Measurements from ENCODE around the gene MRAP.
"Not testable (repeated sequence)": the region's sequence is repeated elsewhere in the genome, so short reads cannot be mapped to it uniquely, and the experiment has no call there.

MRAP gene

GRCh38 chr21:32308696-32309095 lies 10.0 kb downstream of the MRAP start:
- Histone ChIP-seq H3K4me2 (ENCODE audit: low read length) (no peak overlapping the region), H3K36me3 (ENCODE audit: control insufficient read depth, insufficient read depth, low read length) (no peaks in the 10 kb centered on the region), H3K27me3 (ENCODE audit: control insufficient read depth, insufficient read depth, low read length) (no peaks in the 10 kb centered on the region), H3K27ac (no peak overlapping the region), H3K4me3 (ENCODE audit: low read depth, low read length) (no peak overlapping the region), H3K9me3 (ENCODE audit: control insufficient read depth, low read length) (no peaks in the 10 kb centered on the region), H2AFZ (no peak overlapping the region), H3K4me1 (no peaks in the 10 kb centered on the region), H3K79me2 (no peaks in the 10 kb centered on the region), H3K9ac (no peak overlapping the region)
- no peak for TF ChIP-seq CTCF (IDR thresholded peaks at IDR 0.05)

GRCh38 chr21:32309906-32310460 lies 11.3 kb downstream of the MRAP start:
- Histone ChIP-seq H3K9ac (no peak overlapping the region), H2AFZ (no peak overlapping the region), H3K4me2 (ENCODE audit: low read length) (no peak overlapping the region), H3K4me1 (no peaks in the 10 kb centered on the region), H3K27me3 (ENCODE audit: control insufficient read depth, insufficient read depth, low read length) (no peaks in the 10 kb centered on the region), H3K9me3 (ENCODE audit: control insufficient read depth, low read length) (no peaks in the 10 kb centered on the region), H3K27ac (no peak overlapping the region), H3K4me3 (ENCODE audit: low read depth, low read length) (no peak overlapping the region), H3K36me3 (ENCODE audit: control insufficient read depth, insufficient read depth, low read length) (no peaks in the 10 kb centered on the region), H3K79me2 (no peaks in the 10 kb centered on the region)
- no peak for TF ChIP-seq CTCF (IDR thresholded peaks at IDR 0.05)

- H3K36me3 ChIP-seq (ENCODE audit: control insufficient read depth, insufficient read depth, low read length); H2AFZ ChIP-seq; H3K27ac ChIP-seq; H3K27me3 ChIP-seq (ENCODE audit: control insufficient read depth, insufficient read depth, low read length); H3K4me2 ChIP-seq (ENCODE audit: low read length); H3K4me1 ChIP-seq; H3K79me2 ChIP-seq; H3K9ac ChIP-seq; H3K9me3 ChIP-seq (ENCODE audit: control insufficient read depth, low read length); H3K4me3 ChIP-seq (ENCODE audit: low read depth, low read length): not testable (repeated sequence)
These were observed 12.3 kb downstream of the MRAP start for GRCh38 chr21:32310976-32311375.

GRCh38 chr21:32311621-32312020 lies 13.0 kb downstream of the MRAP start:
- H3K27ac ChIP-seq, result no peak overlapping the region
- H3K36me3 ChIP-seq (ENCODE audit: control insufficient read depth, insufficient read depth, low read length), result no peaks in the 10 kb centered on the region
- no peak overlapping the region for H3K9ac ChIP-seq
- no peak for TF ChIP-seq CTCF (IDR thresholded peaks at IDR 0.05)
- H3K4me2 ChIP-seq (ENCODE audit: low read length), result no peak overlapping the region
- no peak overlapping the region for H3K4me3 ChIP-seq (ENCODE audit: low read depth, low read length)
- H2AFZ ChIP-seq, result no peak overlapping the region
- H3K79me2 ChIP-seq, result no peaks in the 10 kb centered on the region
- H3K4me1 ChIP-seq, result no peaks in the 10 kb centered on the region
- H3K9me3 ChIP-seq (ENCODE audit: control insufficient read depth, low read length), result no peaks in the 10 kb centered on the region
- no peaks in the 10 kb centered on the region for H3K27me3 ChIP-seq (ENCODE audit: control insufficient read depth, insufficient read depth, low read length)

- H3K79me2 ChIP-seq, result no peaks in the 10 kb centered on the region
- H3K36me3 ChIP-seq (ENCODE audit: control insufficient read depth, insufficient read depth, low read length), result no peaks in the 10 kb centered on the region
- H3K9ac ChIP-seq, result no peak overlapping the region
- no peak overlapping the region for H3K4me2 ChIP-seq (ENCODE audit: low read length)
- H3K4me1 ChIP-seq, result no peaks in the 10 kb centered on the region
- TF ChIP-seq CTCF (IDR thresholded peaks at IDR 0.05), result no peak
- H3K27me3 ChIP-seq (ENCODE audit: control insufficient read depth, insufficient read depth, low read length), result no peaks in the 10 kb centered on the region
- no peaks in the 10 kb centered on the region for H3K9me3 ChIP-seq (ENCODE audit: control insufficient read depth, low read length)
- no peak overlapping the region for H2AFZ ChIP-seq
- H3K27ac ChIP-seq, result no peak overlapping the region
- H3K4me3 ChIP-seq (ENCODE audit: low read depth, low read length), result no peak overlapping the region
These were observed 13.7 kb downstream of the MRAP start for GRCh38 chr21:32312326-32312725.
